CD4-positive, alpha-beta T cell treated with Interleukin-1 beta for 1 hour (primary cell): ENCODE measurements around the gene OR11H6.
"Not testable (repeated sequence)": the region's sequence is repeated elsewhere in the genome, so short reads cannot be mapped to it uniquely, and the experiment has no call there.

Source experiments
- DNase-seq, 2 donors: peaks; one replicate each; pipeline ENCODE4 v3.0.0-alpha.2; 2020 to 2022

Gene OR11H6

DNA sequence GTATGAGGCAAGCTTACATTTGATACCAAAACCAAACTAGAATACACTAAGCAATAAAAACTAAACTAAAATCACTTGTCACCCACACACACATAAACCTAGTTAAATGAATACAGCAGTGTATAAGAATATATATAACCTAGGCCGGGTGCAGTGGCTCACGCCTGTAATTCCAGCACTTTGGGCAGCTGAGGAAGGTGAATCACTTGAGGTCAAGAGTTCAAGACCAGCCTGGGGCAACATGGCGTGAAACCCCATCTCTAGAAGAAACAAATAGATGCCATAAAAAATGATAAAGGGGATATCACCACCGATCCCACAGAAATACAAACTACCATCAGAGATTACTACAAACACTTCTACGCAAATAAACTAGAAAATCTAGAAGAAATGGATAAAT is 40.9 kb downstream of the OR11H6 start:
- not testable (repeated sequence) for DNase-seq

DNA sequence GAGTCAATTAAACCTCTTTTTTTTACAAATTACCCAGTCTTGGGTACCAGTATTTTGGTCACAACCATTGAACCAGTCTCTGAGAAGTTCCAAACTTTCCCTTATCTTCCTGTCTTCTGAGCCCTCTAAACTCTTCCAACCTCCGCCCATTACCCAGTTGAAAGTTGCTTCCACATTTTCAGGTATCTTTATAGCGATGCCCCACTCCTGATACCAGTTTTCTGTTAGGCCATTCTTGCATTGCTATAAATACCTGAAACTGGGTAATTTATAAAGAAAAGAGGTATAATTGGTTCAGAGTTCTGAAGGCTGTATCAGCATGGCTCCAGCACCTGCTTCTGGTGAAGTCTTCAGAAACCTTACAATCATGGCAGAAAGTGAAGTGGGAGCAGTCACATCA is 50.6 kb downstream of the OR11H6 start:
- no peak for DNase-seq
